EH (cell line): ENCODE results near the gene DAB2IP.
A peak's percentile ranks its signal among the peaks of the same experiment; 100 is the strongest.
"Not testable (repeated sequence)": the region's sequence is repeated elsewhere in the genome, so short reads cannot be mapped to it uniquely, and the experiment has no call there.

ENCODE experiments used
- DNase-seq: peaks from one replicate; pipeline ENCODE4 v3.0.0-alpha.2; 2015; ENCODE audit warnings: low read depth

The DAB2IP gene

DNA sequence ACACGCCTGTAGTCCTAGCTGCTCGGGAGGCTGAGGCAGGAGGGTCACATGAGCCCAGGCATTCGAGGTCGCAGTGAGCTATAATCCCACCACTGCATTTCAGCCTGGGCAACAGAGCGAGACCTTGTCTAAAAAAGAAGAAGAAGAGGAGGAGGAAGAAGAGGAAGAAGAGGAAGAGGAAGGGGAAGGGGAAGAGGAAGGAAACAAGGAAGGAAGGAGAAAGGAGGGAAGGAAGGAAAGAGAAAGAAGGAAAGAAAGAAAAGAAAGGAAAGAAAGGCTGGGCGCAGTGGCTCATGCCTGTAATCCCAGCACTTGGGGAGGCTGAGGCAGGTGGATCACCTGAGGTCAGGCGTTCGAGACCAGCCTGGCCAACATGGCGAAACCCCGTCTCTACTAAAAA lies 7.4 kb upstream of the DAB2IP start:
- not testable (repeated sequence) for DNase-seq

DNA sequence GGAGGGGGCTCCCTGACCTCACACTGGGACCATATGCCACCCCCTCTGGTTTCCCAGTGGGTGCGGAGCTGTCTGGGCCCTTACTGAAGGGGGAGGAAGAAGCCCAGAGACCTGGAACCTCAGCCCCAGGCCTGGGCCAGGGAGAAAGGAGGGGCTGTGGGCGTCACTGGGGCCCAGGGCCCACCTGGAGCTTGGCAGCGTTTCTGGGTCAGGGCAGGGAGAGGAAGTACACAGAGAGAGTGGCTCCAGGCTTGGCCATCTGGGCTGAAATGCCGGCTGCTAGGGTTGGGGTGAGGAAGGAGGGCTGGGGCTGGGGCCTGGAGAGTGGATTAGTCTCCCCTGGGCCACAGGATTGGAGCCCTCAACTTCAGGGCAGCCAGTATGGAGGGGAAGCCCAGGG lies 6.4 kb upstream of the DAB2IP start:
- DNase-seq, result no peak

DNA sequence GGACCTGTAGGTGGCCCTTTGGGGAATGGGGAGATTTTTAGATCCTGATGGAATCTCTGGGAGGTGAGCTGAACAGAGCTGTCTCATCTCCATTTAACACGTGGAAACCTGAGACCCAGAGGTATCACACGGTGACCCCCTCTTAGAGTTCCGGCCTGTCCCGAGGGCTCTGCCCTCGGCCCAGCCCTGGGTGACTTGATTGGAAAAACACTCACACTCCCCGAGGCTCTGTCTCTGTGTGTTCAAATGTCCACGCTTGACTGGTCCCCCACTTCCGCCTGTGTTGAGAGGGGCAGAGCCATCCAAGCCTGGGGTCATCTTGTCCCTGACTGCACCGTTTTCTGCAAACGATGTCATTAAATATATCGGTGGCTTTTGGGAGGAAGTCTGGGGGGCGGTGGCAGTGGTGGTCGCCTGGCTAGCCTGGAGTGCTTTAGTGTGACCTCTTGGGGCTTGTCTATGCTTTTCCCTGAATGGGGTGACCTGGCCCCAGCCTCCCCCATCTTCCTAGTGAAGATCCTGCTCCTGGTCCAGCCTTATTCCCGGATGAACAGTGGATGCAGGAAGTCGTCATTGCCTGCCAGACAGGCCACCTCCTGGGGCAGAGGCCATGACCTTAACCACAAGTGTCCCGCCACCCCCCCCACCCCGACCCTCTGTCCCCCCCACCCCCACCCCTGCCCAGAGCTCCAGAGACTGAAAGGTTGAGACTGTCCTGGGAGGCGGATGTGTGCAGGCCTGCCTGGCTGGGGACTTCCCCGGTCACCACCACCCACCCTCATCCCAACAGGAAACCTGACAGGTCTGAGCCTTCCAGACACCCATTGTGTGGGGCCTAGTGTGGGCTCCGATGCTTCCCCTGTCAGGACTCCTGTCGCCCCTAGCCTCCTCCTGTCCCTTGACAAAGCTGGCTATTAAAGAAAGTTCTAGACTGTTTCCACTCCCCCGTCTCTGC lies 5.3 kb upstream of the DAB2IP start:
- no peak for DNase-seq

DNA sequence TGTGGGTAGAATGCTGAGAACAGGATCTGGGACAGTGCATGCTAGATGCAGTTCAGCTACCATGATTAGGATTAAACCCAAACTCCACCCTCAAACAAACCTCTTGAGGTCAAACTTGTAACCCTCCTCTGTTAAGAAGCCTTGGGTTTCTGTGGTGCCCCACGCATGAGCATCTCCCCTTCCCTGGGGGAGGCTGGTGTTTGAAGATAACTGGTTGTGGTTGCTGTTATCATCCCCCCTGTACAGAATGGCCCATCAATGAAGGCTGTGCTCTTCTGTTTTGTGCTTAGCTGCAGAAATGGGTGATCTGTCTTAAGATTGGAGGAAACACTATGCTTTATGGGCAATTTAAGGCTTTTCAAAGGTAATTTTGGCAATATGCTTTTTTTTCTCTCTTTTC lies 4.4 kb upstream of the DAB2IP start:
- DNase-seq, result no peak

DNA sequence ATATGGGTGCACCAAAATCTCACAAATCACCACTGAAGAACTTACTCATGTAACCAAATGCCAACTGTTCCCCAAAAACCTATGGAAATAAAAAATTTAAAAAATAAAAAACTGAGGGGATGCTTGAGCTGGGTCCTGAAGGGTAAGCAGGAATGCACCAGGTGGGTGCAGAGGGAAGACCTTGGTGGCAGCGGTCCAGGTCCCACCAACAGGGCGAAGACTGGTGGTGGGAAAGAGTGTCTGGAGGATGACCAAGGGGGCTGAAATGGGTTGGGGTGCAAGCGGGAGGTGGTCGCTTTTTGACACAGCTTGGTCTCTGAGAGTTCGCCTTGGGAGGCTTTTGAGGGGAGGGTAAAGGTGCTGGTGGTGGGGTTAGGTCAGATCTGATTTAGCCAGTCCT lies 3.3 kb upstream of the DAB2IP start:
- no peak for DNase-seq

DNA sequence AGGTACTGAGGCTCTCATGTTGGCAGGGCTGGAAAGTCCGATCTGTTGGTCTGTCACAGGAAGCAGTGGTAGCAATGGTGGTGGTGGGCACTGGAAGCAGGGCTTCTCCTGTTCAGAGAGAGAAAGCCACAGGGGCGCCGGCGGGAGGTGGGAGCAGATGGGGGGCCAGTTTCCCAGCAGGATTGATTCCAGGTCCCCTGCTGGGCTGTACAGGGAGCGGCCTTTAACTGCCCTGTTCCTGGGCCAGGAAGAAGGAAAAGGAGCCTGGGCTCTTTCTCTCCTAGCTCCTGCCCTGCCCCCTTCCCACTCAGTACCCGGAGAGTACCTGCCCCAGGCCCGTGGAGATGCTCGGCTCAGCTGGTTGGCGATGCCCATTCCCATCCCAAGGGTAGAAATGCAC lies 2.6 kb upstream of the DAB2IP start:
- no peak for DNase-seq

DNA sequence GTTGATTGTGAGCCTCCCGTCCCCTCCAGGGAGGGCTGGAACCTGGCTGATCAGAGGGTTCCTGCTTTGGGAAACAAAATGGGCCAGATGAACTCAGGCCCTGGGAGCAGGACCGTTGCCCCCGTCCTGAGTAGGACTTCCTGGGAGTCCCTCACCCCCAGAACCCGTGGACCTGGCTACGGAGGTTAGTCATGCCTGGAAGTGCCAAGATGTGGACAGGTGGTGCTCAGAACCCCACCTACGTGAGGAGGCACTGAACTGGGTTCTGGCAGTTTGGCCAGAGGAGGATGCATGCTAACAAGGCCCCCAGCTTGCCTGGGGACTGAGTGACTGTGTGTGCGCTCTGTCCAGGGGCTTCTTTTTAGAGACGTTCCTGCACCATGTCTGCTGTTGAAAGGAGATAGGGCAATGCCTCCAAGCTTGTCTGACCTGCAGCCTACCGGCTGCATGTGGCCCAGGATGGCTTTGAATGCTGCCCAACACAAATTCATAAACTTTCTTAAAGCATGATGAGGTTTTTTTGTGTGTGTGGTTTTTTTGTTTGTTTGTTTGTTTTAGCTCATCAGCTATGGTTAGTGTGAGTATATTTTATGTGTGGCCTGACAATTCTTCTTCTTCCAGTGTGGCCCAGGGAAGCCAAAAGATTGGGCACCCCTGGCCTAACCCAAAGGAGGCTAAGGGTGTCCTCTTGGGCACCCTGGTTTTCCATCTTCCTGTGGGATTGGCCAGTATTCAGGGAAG lies 1.8 kb upstream of the DAB2IP start:
- no peak for DNase-seq

DNA sequence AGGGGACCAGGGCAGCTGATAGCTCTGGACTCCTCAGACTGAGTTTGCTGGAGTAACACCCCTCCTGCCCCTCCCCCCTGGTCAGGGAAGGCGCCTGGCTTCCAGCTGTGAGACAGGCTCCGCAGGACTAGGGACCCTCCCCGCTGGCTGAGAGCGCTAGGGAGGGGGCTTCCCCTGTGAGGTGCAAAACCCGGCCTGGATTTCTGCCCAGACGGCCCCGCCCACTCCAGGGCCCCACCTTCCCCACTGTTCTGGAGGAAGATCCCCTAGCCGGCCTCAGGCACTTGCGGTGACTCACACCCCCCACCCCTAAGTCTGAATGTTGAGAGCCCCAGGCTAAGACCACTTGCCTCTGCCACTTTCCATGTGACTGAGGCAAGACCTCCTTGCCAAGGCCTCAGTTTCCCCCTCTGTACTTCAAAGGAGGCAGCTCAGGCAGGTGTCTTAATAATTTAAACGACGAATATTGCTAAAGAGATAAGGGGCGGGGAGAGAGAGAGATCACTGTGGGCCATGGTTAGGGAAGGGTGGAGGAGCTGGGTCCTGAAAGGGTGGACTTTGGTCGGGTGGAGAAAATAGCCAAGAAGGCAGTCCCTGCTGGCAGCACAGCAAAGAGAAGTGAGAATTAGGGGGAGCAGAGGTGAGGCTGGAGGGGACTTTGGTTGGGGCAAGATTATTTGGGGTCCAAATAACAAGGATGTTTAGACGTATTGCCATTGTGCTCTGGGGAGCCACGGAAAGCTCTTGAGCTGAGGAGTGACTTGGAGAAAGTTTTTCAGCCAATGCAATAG lies 1.0 kb upstream of the DAB2IP start:
- peak; percentile 55 for DNase-seq

DNA sequence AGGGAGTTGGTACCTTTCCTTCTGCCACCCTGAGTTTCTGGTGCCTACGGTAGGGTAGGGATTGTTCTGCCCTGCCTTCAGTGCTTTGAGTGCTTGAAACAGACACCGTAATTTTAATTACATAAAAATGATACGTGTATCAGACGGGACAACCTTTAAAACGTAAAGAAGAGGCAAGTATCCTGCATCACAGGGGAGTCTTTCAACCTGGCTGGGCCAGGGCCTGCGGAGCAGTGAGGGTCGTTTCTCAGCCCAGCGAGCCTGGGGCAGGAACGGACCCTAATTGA lies 483 bp upstream of the DAB2IP start:
- DNase-seq, result no peak

DNA sequence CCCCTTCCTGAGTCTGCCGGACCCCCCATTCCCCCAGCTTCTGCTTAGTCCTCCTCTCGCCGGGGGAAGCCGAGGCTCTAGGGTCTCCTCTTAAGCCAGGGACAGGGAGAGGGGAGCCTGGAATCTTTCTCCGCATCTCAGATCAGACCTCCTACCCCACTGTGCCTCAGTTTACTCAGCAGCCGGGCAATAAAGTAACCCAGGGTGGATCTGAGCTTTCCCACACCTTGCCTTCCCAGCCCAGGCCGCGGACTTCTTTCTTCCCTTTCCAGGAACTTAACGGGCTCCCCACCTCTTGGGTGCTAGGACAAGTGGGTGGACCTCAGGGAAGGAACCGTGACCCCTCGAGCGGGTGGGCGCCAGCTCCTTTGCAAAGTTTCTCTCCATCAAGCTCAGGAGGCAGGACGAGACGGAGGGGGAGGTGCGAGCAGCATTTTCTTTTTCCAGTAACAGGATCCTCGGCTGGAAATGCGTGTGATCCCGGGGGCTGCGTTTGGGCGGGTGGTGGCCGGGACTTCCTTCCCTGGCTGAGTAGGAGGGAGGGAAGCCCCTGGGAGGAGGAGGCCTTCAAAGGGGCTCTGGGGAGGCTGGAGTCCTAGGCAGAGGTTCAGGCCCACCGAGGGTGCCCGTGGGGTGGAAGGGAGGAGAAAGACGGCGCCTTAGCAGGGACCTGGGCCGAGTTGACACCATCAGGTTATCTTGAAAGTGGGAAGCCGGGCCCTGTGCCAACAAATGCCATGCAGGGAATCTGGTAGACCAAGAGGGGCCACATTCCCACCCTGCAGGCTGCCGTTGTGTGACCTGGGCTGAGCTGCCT lies 795 bp downstream of the DAB2IP start:
- DNase-seq, result peak; percentile 52

DNA sequence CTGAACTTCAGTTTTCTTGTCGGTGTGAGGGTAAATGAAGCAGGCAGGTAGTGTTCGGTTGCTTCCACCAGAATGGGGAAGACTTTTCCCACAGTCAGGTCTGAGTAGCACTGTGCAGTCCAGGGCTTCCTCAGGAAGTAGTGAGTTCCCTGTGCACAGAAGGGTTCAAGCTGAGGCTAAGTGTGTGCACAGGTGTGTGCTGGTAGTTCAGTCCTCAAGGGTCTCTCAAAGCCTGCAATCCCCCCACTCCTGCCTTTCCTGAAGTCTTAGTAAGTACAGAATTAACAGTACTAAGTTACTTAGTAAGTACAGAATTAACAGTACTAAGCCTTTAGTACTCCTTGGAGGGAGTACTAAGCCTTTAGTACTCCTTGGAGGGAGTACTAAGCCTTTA lies 1.4 kb downstream of the DAB2IP start:
- no peak for DNase-seq

DNA sequence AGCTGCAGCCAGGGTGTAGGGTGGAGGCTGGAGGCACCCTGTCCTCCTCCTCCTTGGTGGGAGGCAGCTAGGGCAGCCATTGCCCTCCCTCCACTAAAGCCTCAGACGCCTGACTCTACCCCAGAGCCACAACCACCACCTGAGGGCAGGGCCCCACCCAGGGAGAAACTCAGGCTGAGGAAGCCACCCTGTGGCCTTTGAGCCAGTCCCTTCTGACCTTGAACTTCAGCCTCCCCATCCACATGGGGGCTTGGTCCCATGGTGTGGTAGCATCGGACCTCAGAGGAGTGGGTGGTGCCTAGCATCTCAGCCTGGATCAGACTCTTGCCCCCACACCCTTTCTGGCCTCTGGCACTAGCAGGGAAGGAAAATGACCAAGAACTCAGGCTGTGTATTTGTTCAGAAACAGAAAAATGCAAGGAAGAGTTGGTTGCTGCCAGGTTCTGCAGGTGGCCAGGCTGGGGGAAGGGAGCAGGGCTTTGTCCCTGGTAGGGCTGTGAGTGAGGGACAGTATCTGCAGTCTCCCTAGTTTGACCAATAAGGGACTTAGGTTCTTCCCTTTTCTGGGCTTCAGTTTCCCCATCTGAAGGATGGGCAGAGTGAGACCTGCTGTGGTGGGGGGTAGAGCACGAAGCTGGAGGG lies 3.2 kb downstream of the DAB2IP start:
- DNase-seq, result no peak

DNA sequence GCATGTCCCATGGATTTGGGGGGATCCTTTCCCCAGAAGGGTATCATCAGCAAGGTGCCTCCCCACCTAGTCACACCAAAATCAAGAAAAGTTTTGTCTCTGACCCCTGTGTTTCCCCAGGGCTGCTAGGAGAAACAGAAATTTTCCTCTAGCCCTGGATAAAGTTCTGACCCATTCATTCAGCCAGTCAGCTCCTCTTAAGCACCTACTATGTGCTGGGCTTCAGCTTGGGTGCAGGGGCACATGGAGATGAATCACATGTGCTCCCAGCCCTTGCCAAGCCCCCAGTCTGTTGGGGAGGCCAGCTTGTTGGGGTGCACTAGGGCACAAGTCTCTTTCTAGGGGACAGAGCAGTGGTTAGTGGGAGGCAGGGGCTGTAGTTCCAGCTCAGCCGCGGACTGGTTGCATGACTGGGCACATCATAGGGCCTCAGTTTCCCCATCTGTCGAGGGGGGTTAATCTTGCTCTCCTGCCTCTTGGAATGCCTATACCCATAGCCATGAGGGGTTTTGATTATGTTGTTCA lies 3.9 kb downstream of the DAB2IP start:
- DNase-seq, result no peak

DNA sequence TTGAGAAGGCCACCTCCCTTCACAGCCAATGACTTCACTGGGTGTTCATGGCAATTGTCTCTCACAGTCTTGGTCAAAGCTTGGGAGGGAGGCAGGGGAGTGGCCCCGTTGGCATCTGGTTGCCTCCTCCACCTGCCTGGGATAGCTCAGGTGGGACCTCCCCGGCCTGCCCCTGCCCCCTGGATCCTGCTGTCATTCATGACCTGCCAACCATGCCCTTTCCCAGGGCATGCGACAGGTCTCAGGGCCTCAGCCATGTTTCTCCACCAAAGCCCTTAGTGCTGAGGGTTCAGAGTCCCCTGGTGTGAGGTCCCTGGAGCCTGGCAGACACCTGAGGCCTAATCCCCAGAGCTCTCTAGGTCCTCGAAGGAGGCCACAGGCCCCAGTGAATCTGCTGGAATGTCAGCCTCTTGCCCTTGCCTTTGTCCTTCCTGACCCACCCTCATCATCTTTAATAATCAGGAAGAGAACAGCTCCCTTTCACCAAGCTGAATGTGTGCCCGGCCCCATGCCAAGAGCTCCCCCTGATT lies 5.6 kb downstream of the DAB2IP start:
- DNase-seq, result no peak

DNA sequence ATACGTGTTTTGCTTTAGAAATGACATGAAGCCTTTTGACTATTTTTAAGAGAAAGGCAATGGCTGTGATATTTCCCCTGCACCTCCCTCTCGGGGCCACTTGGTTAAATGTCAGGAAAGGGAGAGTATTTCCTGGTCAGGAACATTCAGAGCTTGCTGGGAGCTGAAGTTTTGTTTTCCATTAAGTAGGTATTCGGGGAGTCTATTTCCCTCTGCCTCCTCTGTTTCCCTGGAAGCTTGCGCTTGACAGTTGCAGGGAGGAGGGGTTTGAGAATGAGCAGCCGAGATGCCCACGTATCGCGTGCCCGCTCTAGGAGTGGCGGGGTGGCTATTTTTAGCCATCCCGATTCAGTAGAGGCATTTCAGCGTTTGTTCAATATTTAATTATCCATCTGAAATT lies 6.7 kb downstream of the DAB2IP start:
- DNase-seq, result no peak

DNA sequence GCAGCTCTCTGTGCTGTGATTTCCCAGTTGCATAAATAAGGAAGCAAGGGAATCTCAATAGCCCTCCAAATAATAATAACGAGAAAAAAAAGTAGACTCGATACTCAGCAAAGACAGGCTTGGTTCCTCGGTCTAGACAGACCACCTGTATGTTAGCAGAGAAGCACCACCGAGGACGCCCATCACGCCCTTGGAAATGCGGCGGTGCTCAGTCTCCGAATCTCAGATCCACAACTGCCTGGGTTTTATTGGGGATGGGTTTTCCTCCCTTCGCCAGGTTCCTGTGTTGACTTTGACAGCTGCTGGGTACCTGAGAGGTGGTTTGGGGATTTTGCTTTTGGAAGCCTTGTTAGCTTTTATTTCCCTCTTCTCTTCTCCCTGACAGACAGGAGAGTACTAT lies 7.2 kb downstream of the DAB2IP start:
- DNase-seq, result no peak

DNA sequence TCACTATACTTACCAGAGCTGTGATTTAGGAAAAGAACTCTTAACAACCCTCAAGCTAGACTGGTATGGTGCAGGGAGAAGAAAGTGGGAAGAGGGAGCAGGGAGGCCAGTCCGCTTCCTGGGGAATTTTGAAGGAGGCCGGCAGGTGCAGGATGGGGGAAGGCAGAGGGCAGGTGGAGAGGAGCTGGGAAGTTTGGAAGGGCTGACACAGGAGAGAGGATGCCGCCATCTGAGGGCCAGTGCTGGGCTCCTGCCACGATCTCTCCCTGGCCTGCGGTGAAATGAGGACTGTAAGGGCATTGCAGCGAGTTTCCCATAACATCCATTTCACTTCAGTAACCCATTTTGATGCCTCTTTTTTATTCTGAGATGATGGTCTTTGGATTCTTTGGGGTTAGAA lies 8.9 kb downstream of the DAB2IP start:
- DNase-seq, result no peak

DNA sequence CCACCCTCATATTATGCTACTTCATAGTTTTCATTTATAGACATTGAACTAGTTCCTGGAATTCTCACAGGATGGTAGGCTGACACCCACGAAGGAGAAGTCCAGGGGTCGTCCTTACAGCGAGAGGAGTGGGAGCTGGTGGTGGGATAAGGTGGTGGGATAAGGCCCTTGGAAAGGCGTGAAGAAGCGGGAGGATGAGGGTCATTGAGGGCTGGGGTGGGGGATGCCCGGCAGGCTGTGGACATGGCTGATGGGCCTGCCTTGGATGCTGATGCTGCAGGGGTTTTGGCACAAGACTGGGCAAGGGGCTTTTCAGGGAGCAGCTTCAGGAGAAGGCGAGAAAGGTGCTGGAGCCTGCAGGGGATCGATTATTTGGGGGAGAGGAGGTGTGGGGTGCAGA lies 9.4 kb downstream of the DAB2IP start:
- no peak for DNase-seq

DNA sequence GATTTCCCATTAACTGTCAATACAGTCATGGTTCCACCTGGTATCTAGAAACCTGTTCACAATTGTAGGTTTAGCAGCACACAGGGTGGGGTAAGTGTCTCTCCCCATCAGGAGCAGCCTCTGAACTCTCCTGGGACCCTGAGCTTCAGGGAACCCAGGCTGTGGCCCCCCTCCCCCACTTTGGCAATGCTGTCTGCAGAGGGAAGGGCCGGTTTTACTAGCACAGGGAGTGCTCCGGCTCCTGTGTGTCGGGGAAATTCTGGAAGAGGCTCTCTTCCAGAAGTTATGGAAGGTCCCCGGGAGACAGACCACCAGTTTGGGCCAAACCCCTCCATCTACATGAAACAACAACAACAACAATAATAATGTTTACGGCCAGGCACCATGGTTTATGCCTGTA lies 9.9 kb downstream of the DAB2IP start:
- DNase-seq, result no peak

DNA sequence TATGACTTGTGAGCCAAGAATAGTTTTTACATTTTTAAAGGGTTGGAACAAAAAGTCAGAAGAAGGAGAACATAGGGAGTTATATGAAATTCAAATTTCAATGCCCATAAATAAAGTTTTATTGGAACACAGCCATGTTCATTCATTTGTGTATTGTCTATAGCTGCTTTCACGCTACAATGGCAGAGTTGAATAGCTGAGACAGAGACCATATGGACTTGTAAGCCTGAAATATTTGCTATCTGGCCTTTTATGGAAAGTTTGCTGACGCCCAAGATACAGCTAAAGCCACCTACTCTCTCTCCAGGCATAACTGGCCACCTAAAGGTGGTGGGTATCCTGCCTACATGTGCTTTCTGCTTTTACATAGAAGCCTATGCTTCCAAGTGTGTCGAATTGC lies 10.9 kb downstream of the DAB2IP start:
- no peak for DNase-seq
